Hepatocyte (in vitro differentiated cells): Measurements from ENCODE around the gene DAAM1.

Source experiments
- CTCF ChIP-seq: fragments of 200-600 bp; sonication (generic); IDR thresholded peaks from 2 replicates; pipeline ENCODE4 v1.5.1; 2016; ENCODE audit warnings: antibody characterized with exemption, mild to moderate bottlenecking; ENCODE audit not compliant: poor library complexity
- EZH2 ChIP-seq: fragments of 200-600 bp; sonication (generic); IDR thresholded peaks from 2 replicates; pipeline ENCODE4 v1.6.1; 2016; ENCODE audit warnings: antibody characterized with exemption, mild to moderate bottlenecking, borderline replicate concordance
- EZH2phosphoT487 ChIP-seq: fragments of 200-600 bp; sonication (generic); IDR thresholded peaks from one replicate; pipeline ENCODE4 v1.6.1; 2018; ENCODE audit warnings: antibody characterized with exemption, mild to moderate bottlenecking, low read depth, moderate library complexity; ENCODE audit not compliant: unreplicated experiment, severe bottlenecking

DNA sequence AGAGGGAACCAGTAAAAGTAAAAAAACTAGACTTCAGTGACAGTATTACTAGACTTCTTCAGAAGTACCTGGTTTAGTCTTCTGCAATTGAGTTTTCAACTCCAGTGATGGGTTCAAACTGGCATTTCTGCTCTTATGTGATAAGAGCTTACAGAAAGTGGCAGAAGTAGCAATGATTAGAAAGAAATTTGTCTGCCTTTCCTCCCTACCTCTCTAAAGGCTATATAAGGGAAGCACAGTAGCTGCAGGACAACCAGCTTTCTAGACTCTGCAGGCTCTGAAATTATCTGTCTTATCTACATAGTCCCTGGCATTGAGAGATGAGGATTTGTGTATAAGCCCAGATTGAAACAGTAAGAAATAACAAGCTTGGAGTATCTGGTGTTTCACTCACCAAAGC, 107.5 kb downstream of the DAAM1 start:
- TF ChIP-seq CTCF (no peak), EZH2phosphoT487 (no peak), EZH2 (no peak)
